Gastroesophageal sphincter (tissue), 4 donors: ENCODE measurements around the gene AGL. TPM values are rescaled to one million over a fixed set of nuclear protein-coding genes. Genes with fewer than 3 reads are reported as not detected.

Experiments
- ATAC-seq: fragments of 150-250 bp; one replicate; pipeline ENCODE4 v1.9.1; 2016; ENCODE audit warnings: mild to moderate bottlenecking, moderate library complexity
- H3K27ac ChIP-seq, 4 donors: fragments of 200-600 bp; sonication (generic) in 3 of 4; 1 replicate in 3 of 4; 2 replicates in 1 of 4; pipeline ENCODE4 v1.5.1; 2016 to 2019
- H3K27me3 ChIP-seq: fragments of 200-600 bp; sonication (generic); one replicate; pipeline ENCODE4 v1.5.1; 2019
- H3K36me3 ChIP-seq, 2 donors: fragments of 200-600 bp; sonication (generic); one replicate each; pipeline ENCODE4 v1.5.1; 2019; ENCODE audit warnings: control low read depth in 1 of 2
- H3K4me1 ChIP-seq, 3 donors: fragments of 200-600 bp; sonication (generic); 1 replicate in 2 of 3; 2 replicates in 1 of 3; pipeline ENCODE4 v1.5.1; 2016 to 2019; ENCODE audit warnings: control low read depth in 2 of 3
- H3K4me3 ChIP-seq, 2 donors: fragments of 200-600 bp; sonication (generic); one replicate each; pipeline ENCODE4 v1.5.1; 2019; ENCODE audit warnings: mild to moderate bottlenecking in 1 of 2, moderate library complexity in 1 of 2
- H3K9me3 ChIP-seq, 3 donors: fragments of 200-600 bp; sonication (generic); one replicate each; pipeline ENCODE4 v1.5.1; 2017 to 2019; ENCODE audit warnings: control low read depth in 2 of 3
- EP300 ChIP-seq: sonication (generic); formaldehyde crosslinking; IDR thresholded peaks from one replicate; pipeline ENCODE4 v1.6.1; 2017; ENCODE audit warnings: antibody characterized with exemption, mild to moderate bottlenecking
- POLR2A ChIP-seq, 2 donors: fragments of 450-650 bp; IDR thresholded peaks; one replicate each; pipeline ENCODE4 v1.6.1; 2017; ENCODE audit warnings: antibody characterized with exemption in 2 of 2, mild to moderate bottlenecking in 2 of 2, moderate library complexity in 1 of 2
- POLR2AphosphoS5 ChIP-seq: sonication (generic); formaldehyde crosslinking; IDR thresholded peaks from one replicate; pipeline ENCODE4 v1.6.1; 2017; ENCODE audit warnings: antibody characterized with exemption
- WGBS, 2 donors: methylation state at CpG; one replicate each; pipeline ENCODE4 v1.1.5; 2018; ENCODE audit warnings: low coverage in 1 of 2; 5-methylcytosine and 5-hydroxymethylcytosine counted together
- total RNA-seq, 4 donors: library from RNA; depleted of rRNA; stranded (reverse); fragments of >200 nt; gene quantifications; one replicate each; pipeline ENCODE4 v1.1.0, GENCODE V29; 2016
- TF ChIP-seq, protein P1 (sequence below), 4 experiments: fragments of 200-600 bp in 2 of 4; fragments of 450-650 bp in 2 of 4; sonication (generic) in 1 of 4; IDR thresholded peaks; one replicate each; pipeline ENCODE4 v1.5.1; 2017 to 2019; ENCODE audit warnings: antibody characterized with exemption in 4 of 4, mild to moderate bottlenecking in 2 of 4, moderate library complexity in 2 of 4

Gene AGL
- total RNA-seq, 4 donors from 2014 or later: 62.9 to 131 (median 119) TPM

DNA sequence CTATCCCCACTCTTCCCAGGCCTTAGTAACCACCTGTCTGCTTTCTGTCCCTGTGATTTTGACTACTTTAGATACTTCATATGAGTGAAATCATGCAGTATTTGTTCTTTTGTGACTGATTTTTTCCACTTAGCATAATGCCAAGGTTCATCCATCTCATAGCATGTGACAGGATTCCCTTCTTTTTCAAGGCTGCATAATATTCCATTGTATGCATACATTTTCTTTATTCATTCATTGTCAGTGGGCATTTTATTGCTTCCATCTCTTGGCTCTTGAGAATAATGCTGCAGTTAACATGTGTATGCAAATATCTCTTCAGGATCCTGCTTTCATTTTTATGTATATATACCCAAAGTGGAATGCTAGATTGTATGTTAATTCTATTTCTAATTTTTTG lies 56.4 kb downstream of the AGL start:
- Histone ChIP-seq H3K4me1 (no peaks in the 10 kb centered on the region), H3K27ac (no peak overlapping the region), H3K4me3 (no peak overlapping the region), H3K27me3 (no peaks in the 10 kb centered on the region), H3K9me3 (peaks cover 0 to 4% (median 0%) of the 10 kb centered on the region in 3 donors), H3K36me3 (peaks cover 8 to 83% of the 10 kb centered on the region in 2 donors)
- TF ChIP-seq EP300 (no peak), POLR2A (IDR thresholded peaks at IDR 0.05) (no peak), POLR2AphosphoS5 (no peak)
- TF ChIP-seq, protein P1, sequence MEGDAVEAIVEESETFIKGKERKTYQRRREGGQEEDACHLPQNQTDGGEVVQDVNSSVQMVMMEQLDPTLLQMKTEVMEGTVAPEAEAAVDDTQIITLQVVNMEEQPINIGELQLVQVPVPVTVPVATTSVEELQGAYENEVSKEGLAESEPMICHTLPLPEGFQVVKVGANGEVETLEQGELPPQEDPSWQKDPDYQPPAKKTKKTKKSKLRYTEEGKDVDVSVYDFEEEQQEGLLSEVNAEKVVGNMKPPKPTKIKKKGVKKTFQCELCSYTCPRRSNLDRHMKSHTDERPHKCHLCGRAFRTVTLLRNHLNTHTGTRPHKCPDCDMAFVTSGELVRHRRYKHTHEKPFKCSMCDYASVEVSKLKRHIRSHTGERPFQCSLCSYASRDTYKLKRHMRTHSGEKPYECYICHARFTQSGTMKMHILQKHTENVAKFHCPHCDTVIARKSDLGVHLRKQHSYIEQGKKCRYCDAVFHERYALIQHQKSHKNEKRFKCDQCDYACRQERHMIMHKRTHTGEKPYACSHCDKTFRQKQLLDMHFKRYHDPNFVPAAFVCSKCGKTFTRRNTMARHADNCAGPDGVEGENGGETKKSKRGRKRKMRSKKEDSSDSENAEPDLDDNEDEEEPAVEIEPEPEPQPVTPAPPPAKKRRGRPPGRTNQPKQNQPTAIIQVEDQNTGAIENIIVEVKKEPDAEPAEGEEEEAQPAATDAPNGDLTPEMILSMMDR (IDR thresholded peaks at IDR 0.05): no peak
- ATAC-seq: no peak

DNA sequence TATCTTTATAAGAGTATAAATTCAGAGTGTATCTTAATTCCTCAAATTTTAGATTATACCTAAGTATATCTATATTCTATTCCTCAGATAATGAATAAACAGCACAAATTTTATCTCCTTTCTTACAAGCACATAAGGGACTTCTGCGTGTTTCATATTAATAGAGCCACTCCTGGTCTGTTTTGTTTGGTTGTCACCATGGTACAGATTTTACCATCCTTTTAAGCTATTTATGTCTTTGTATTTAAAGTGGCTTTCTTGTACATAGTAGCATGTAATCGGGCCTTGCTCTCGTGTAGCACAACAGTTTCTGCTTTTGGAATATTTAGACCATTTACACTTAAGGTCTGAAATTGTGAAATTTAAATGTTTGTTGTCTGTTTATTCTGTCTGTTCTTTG lies 67.1 kb downstream of the AGL start:
- no peak for ATAC-seq
- no peaks in the 10 kb centered on the region for H3K4me1 ChIP-seq
- H3K9me3 ChIP-seq: no peaks in the 10 kb centered on the region
- 30 to 43% methylated on average over 3 of the region's 3 CpGs for WGBS, 2 donors
- no peaks in the 10 kb centered on the region for H3K27me3 ChIP-seq
- no peak overlapping the region for H3K4me3 ChIP-seq
- H3K27ac ChIP-seq: no peak overlapping the region
- TF ChIP-seq EP300: no peak
- TF ChIP-seq POLR2A (IDR thresholded peaks at IDR 0.05): no peak
- TF ChIP-seq, protein P1 (IDR thresholded peaks at IDR 0.05): no peak
- no peak for TF ChIP-seq POLR2AphosphoS5
- peaks cover 0 to 84% of the 10 kb centered on the region in 2 donors for H3K36me3 ChIP-seq

DNA sequence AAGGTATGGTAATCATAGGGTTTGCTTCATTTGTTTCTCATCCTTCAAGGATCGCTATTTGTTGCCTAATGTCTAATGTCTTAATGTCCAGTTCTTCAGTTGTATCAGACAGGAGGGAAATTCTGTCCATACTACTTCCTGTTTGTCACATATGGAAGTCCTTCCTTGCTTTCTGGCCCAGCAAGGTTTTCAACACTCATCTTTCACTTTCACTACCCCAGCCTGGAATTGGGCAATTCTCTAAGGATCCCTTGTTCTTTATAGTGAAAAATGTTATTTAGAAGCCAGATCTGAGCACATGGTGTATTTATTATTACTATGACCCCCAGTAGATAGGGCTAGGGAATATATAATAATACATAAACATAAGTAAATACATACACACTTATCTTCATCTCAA lies 69.1 kb downstream of the AGL start:
- peak; percentile 36 for ATAC-seq
- Histone ChIP-seq H3K9me3 (no peaks in the 10 kb centered on the region), H3K36me3 (peaks cover 0 to 81% of the 10 kb centered on the region in 2 donors), H3K4me1 (no peaks in the 10 kb centered on the region), H3K4me3 (no peak overlapping the region), H3K27me3 (no peaks in the 10 kb centered on the region), H3K27ac (no peak overlapping the region)
- 100% methylated on average over 1 of the region's 1 CpG for WGBS, 2 donors
- TF ChIP-seq POLR2AphosphoS5 (no peak), EP300 (no peak), POLR2A (IDR thresholded peaks at IDR 0.05) (no peak)

DNA sequence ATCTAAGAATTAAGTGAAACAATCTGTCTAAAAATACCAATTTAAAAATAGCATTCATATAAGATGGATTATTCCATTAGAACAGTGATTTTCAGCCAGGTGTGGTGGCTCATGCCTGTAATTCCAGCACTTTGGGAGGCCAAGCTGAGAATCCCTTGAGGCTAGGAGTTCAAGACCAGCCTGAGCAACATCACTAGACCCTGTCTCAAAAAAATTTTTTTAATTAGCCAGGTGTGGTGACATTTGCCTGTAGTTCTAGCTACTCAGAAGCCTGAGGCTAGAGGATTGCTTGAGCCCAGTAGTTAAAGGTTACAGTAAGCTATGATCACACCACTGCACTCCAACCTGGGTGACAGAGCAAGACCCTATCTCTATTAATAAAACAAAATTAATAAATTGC lies 84.6 kb downstream of the AGL start:
- Histone ChIP-seq H3K4me3 (no peak overlapping the region), H3K27ac (no peak overlapping the region), H3K27me3 (peaks cover 4% of the 10 kb centered on the region), H3K4me1 (no peaks in the 10 kb centered on the region), H3K9me3 (no peaks in the 10 kb centered on the region), H3K36me3 (no peaks in the 10 kb centered on the region)
- TF ChIP-seq POLR2A (IDR thresholded peaks at IDR 0.05) (no peak), EP300 (no peak), POLR2AphosphoS5 (no peak)
- TF ChIP-seq, protein P1 (IDR thresholded peaks at IDR 0.05): no peak
- no peak for ATAC-seq

DNA sequence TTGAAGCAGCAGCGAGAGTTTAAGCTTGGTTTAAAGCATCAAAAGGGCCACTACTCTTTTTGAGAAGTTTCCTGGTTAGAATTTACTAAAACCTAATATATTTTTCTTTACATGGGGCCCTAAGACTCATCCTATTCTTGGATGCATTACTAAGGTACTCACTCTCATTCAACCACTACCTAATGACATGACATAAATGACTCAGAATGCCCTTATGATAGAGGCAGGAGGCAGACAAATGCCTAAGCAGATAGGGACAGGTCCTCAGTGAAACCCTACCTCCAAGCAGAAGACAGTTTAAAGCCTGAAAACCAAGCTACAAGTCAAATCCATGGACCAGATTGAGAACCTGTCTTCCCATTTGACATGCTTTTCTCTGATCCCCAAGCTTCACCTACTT lies 85.4 kb downstream of the AGL start:
- no peak for TF ChIP-seq POLR2AphosphoS5
- no peak for TF ChIP-seq POLR2A (IDR thresholded peaks at IDR 0.05)
- TF ChIP-seq, protein P1 (IDR thresholded peaks at IDR 0.05): no peak
- TF ChIP-seq EP300: no peak
- WGBS, 2 donors: 94 to 96% methylated on average over 1 of the region's 1 CpG
- Histone ChIP-seq H3K9me3 (no peaks in the 10 kb centered on the region), H3K36me3 (no peaks in the 10 kb centered on the region), H3K4me1 (no peaks in the 10 kb centered on the region), H3K4me3 (no peak overlapping the region), H3K27ac (no peak overlapping the region), H3K27me3 (peaks cover 4% of the 10 kb centered on the region)
- no peak for ATAC-seq
